Measurements from ENCODE around the gene MIPOL1. TPM values are rescaled to one million over a fixed set of nuclear protein-coding genes. Genes with fewer than 3 reads are reported as not detected.
"Not testable (repeated sequence)": the region's sequence is repeated elsewhere in the genome, so short reads cannot be mapped to it uniquely, and the experiment has no call there.

MIPOL1 gene
- total RNA-seq, 2 donors from 2014 or later: 0.23 TPM; not detected in 1

- H3K36me3 Mint-ChIP-seq: no peaks in the 10 kb centered on the region
- no peak overlapping the region for H3K27ac Mint-ChIP-seq
- no peak for ATAC-seq
- DNase-seq (ENCODE audit: low spot score in 2 of 2): no peak
- peaks cover 0 to 6% of the 10 kb centered on the region in 2 donors for H3K9me3 Mint-ChIP-seq
These were observed 225.0 kb downstream of the MIPOL1 start for GRCh38 chr14:37422748-37423147.

- Mint-ChIP-seq H3K9me3 (peaks cover 5 to 14% of the 10 kb centered on the region in 2 donors), H3K36me3 (no peaks in the 10 kb centered on the region), H3K27ac (no peak overlapping the region)
- ATAC-seq: no peak
- DNase-seq (ENCODE audit: low spot score in 2 of 2): no peak
These were observed 231.2 kb downstream of the MIPOL1 start for GRCh38 chr14:37428954-37429353.

- ATAC-seq (no peak), DNase-seq (ENCODE audit: low spot score in 2 of 2) (no peak)
- Mint-ChIP-seq H3K27ac (no peak overlapping the region), H3K9me3 (peaks cover 5 to 14% of the 10 kb centered on the region in 2 donors), H3K36me3 (no peaks in the 10 kb centered on the region)
These were observed 231.9 kb downstream of the MIPOL1 start for GRCh38 chr14:37429618-37430017.

- DNase-seq (ENCODE audit: low spot score in 2 of 2) (no peak), ATAC-seq (no peak)
- Mint-ChIP-seq H3K9me3 (peaks cover 17% of the 10 kb centered on the region in 2 donors), H3K36me3 (no peaks in the 10 kb centered on the region), H3K27ac (no peak overlapping the region)
These were observed 237.1 kb downstream of the MIPOL1 start for GRCh38 chr14:37434867-37435266.

- Mint-ChIP-seq H3K36me3 (no peaks in the 10 kb centered on the region), H3K9me3 (peaks cover 15 to 18% of the 10 kb centered on the region in 2 donors), H3K27ac (no peak overlapping the region)
- DNase-seq (ENCODE audit: low spot score in 2 of 2) (no peak), ATAC-seq (no peak)
These were observed 238.8 kb downstream of the MIPOL1 start for GRCh38 chr14:37436519-37436918.

GRCh38 chr14:37437490-37437889 is 239.8 kb downstream of the MIPOL1 start:
- no peak for DNase-seq (ENCODE audit: low spot score in 2 of 2)
- no peaks in the 10 kb centered on the region for H3K36me3 Mint-ChIP-seq
- H3K9me3 Mint-ChIP-seq: peaks cover 17 to 22% of the 10 kb centered on the region in 2 donors
- no peak overlapping the region for H3K27ac Mint-ChIP-seq
- no peak for ATAC-seq

- ATAC-seq: no peak
- H3K9me3 Mint-ChIP-seq: peaks cover 17 to 22% of the 10 kb centered on the region in 2 donors
- no peak overlapping the region for H3K27ac Mint-ChIP-seq
- no peaks in the 10 kb centered on the region for H3K36me3 Mint-ChIP-seq
- no peak for DNase-seq (ENCODE audit: low spot score in 2 of 2)
These were observed 240.7 kb downstream of the MIPOL1 start for GRCh38 chr14:37438444-37438843.

GRCh38 chr14:37443461-37443860 is 245.7 kb downstream of the MIPOL1 start:
- peaks cover 11 to 13% of the 10 kb centered on the region in 2 donors for H3K9me3 Mint-ChIP-seq
- ATAC-seq (no peak), DNase-seq (ENCODE audit: low spot score in 2 of 2) (no peak)
- no peaks in the 10 kb centered on the region for H3K36me3 Mint-ChIP-seq
- no peak overlapping the region for H3K27ac Mint-ChIP-seq

GRCh38 chr14:37447883-37448391 is 250.2 kb downstream of the MIPOL1 start:
- no peak overlapping the region for H3K27ac Mint-ChIP-seq
- no peak for DNase-seq (ENCODE audit: low spot score in 2 of 2)
- no peak for ATAC-seq
- no peaks in the 10 kb centered on the region for H3K36me3 Mint-ChIP-seq
- H3K9me3 Mint-ChIP-seq: peaks cover 4 to 9% of the 10 kb centered on the region in 2 donors

GRCh38 chr14:37452323-37452722 is 254.6 kb downstream of the MIPOL1 start:
- ATAC-seq (no peak), DNase-seq (ENCODE audit: low spot score in 2 of 2) (no peak)
- Mint-ChIP-seq H3K36me3 (no peaks in the 10 kb centered on the region), H3K9me3 (peaks cover 9 to 14% of the 10 kb centered on the region in 2 donors), H3K27ac (no peak overlapping the region)

- DNase-seq (ENCODE audit: low spot score in 2 of 2) (no peak), ATAC-seq (no peak)
- H3K36me3 Mint-ChIP-seq: no peaks in the 10 kb centered on the region
- no peak overlapping the region for H3K27ac Mint-ChIP-seq
- peaks cover 10 to 18% of the 10 kb centered on the region in 2 donors for H3K9me3 Mint-ChIP-seq
These were observed 256.2 kb downstream of the MIPOL1 start for GRCh38 chr14:37453985-37454384.

GRCh38 chr14:37457334-37457733 is 259.6 kb downstream of the MIPOL1 start:
- H3K9me3 Mint-ChIP-seq: peaks cover 23 to 30% of the 10 kb centered on the region in 2 donors
- ATAC-seq: no peak
- no peak overlapping the region for H3K27ac Mint-ChIP-seq
- DNase-seq (ENCODE audit: low spot score in 2 of 2): no peak
- peaks cover 6 to 13% of the 10 kb centered on the region in 2 donors for H3K36me3 Mint-ChIP-seq

GRCh38 chr14:37462426-37462825 is 264.7 kb downstream of the MIPOL1 start:
- not testable (repeated sequence) for ATAC-seq; H3K27ac Mint-ChIP-seq; DNase-seq (ENCODE audit: low spot score in 2 of 2)
- Mint-ChIP-seq H3K9me3 (peaks cover 36 to 44% of the 10 kb centered on the region in 2 donors), H3K36me3 (peaks cover 6 to 19% of the 10 kb centered on the region in 2 donors)

GRCh38 chr14:37464192-37464858 is 266.6 kb downstream of the MIPOL1 start:
- peaks cover 39 to 46% of the 10 kb centered on the region in 2 donors for H3K9me3 Mint-ChIP-seq
- peaks cover 6 to 19% of the 10 kb centered on the region in 2 donors for H3K36me3 Mint-ChIP-seq
- DNase-seq (ENCODE audit: low spot score in 2 of 2): no peak
- ATAC-seq: no peak
- no peak overlapping the region for H3K27ac Mint-ChIP-seq

GRCh38 chr14:37466003-37466622 is 268.4 kb downstream of the MIPOL1 start:
- H3K9me3 Mint-ChIP-seq: peaks cover 40 to 47% of the 10 kb centered on the region in 2 donors
- ATAC-seq: no peak
- DNase-seq (ENCODE audit: low spot score in 2 of 2): no peak
- peaks cover 2 to 14% of the 10 kb centered on the region in 2 donors for H3K36me3 Mint-ChIP-seq
- no peak overlapping the region for H3K27ac Mint-ChIP-seq

- ATAC-seq (no peak), DNase-seq (ENCODE audit: low spot score in 2 of 2) (no peak)
- peaks cover 37 to 42% of the 10 kb centered on the region in 2 donors for H3K9me3 Mint-ChIP-seq
- H3K27ac Mint-ChIP-seq: no peak overlapping the region
- peaks cover 0 to 11% of the 10 kb centered on the region in 2 donors for H3K36me3 Mint-ChIP-seq
These were observed 268.9 kb downstream of the MIPOL1 start for GRCh38 chr14:37466623-37467088.

GRCh38 chr14:37469650-37470049 is 271.9 kb downstream of the MIPOL1 start:
- no peak overlapping the region for H3K27ac Mint-ChIP-seq
- DNase-seq (ENCODE audit: low spot score in 2 of 2): no peak
- H3K36me3 Mint-ChIP-seq: no peaks in the 10 kb centered on the region
- no peak for ATAC-seq
- peaks cover 22 to 31% of the 10 kb centered on the region in 2 donors for H3K9me3 Mint-ChIP-seq
